HG02678 (cell line): ENCODE measurements around the gene TBC1D22A.

Source experiments
- ATAC-seq: cut with Tn5 transposase; IDR thresholded peaks from one replicate; pipeline ENCODE4 v1.9.1; 2021; ENCODE audit warnings: mild to moderate bottlenecking, moderate library complexity; ENCODE audit not compliant: unreplicated experiment

The TBC1D22A gene

GRCh38 chr22:46875089-46875488, 112.6 kb downstream of the TBC1D22A start:
- ATAC-seq = no peak

DNA sequence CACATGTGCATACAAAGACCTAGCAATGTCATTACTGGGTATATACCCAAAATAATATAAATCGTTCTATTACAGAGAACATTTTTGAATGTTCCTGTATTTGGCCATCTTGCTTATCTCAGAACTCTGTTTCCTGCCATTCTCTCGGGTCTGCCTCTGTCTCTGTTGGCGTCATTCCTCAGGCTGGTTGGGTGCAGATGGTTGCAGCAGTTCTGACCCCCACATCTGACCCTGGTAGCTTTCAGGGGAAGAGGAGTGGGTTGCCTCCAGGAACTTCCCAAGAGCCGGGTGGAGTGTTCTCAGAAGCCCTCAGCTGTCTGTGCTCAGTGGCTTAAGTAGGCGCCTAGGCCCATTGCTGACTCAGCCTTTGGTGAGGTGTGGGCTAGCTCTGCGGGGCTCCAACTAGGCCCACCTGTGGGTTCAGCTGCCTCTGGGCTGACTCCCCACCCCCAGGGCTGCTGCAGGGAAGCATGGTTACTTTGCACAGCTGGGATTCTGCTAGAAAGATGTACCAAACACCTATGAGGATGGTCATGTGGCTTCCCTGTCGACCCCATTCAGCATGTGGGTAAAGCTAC, 114.0 kb downstream of the TBC1D22A start:
- ATAC-seq = no peak

GRCh38 chr22:46878191-46878948, 115.9 kb downstream of the TBC1D22A start:
- ATAC-seq = no peak

DNA sequence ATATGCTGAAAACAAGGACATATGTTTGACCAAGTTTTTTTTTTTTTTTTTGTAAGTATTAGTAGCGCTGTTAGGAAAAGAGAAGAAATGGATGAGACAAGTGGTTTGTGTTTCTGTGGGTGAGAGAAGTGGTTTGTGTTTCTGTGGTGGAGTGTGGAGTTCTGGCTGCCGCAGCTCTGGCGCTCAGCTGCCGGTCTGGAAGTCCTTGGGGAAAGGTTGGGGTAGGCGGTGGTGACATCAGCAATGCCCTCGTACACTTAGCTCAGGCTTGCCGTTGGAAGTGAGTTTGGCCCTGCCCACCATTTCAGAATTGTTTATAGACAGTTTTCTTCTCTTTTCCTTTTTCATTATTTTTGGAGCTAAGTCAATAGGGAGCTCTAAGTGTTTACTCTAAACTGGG, 116.6 kb downstream of the TBC1D22A start:
- no peak for ATAC-seq

DNA sequence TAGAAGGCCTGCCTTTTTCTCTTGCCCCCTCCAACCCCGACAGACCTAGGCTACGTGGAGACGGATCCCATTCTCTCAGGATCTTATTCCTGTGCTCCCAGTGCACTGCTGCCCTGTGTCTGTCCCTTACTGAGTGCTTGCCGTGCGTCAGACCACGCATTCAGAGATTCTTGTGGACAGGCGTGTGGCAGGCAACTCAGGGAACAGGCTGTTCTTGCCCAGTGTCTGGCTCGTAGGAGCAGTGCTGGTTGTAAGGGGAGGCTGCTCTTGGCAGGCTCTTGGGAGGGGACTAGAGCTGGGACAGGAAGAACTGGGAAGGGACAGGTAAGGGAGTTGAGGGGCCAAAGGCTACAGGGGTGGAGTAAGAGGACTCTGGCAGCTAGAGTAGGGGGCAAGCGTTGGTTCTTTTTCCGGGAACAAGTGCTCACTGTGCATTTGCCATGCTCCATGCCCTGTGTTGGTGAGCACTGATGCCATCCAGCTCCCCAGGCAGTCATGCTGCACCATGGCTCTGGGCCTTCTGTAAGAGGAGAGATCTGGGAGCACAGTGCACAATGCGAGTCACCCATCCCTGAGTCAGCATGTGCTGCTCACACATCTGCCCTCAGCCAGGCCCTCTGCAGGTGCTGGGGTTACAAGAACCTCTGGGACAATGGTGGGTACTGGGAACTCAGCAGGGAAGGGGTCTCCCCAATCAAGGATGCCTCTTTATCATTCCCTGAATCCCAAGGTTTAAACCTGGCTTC, 119.1 kb downstream of the TBC1D22A start:
- no peak for ATAC-seq

- ATAC-seq = no peak
These were observed 120.9 kb downstream of the TBC1D22A start for GRCh38 chr22:46883092-46883910.

GRCh38 chr22:46884365-46884764, 121.9 kb downstream of the TBC1D22A start:
- ATAC-seq = no peak

DNA sequence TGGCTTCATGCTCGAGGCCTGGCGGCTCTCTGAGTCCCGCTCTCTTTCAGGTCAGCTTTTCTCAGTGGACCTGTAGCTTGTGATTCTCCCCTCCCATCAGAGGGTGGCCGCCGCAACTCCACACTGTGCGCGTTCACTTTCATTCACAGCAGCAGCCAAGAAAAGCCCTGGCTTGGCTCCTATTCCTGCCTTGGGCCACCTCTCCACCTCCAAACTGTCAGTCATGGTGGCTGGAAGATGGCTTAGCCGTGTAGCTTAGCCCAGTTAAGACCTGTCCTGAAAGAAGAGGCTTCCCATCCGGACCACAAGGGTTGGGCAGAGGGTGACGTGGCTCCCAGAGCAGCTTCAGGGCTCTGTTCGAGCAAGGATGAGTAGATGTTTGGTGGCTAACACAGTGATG, 125.5 kb downstream of the TBC1D22A start:
- ATAC-seq = no peak

- ATAC-seq = no peak
These were observed 128.4 kb downstream of the TBC1D22A start for GRCh38 chr22:46890819-46891218.

- no peak for ATAC-seq
These were observed 129.0 kb downstream of the TBC1D22A start for GRCh38 chr22:46891382-46891951.

GRCh38 chr22:46892866-46893265, 130.4 kb downstream of the TBC1D22A start:
- no peak for ATAC-seq

- ATAC-seq = no peak
These were observed 131.0 kb downstream of the TBC1D22A start for GRCh38 chr22:46893281-46894020.

DNA sequence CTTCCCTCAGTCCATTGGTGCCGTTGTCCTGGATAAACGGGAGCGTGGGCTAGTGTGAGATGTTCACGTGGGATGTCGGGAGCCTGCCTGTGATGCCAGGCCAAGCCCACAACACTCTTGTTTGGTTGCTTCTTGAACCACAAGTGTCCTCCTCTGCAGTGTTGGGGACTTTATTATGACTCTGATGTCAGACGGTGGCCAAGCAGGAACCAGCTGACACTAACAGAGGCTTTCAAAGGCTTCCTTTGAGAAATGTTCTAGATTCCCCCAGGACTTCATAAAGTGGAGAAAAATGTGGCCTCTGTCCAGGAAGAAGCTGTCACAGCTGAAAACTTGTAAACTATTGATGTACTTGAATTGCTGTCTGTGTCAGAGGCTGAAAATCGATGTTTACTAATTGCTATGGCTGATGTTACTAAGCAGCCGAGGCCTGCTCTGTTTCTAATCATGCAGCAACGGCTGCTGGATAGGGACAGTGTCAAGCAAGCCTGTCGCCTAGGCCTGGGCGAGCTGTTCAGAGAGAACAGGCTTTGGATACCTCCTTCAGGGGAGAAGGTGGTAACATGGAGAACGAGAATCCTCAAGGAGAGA, 131.7 kb downstream of the TBC1D22A start:
- no peak for ATAC-seq

DNA sequence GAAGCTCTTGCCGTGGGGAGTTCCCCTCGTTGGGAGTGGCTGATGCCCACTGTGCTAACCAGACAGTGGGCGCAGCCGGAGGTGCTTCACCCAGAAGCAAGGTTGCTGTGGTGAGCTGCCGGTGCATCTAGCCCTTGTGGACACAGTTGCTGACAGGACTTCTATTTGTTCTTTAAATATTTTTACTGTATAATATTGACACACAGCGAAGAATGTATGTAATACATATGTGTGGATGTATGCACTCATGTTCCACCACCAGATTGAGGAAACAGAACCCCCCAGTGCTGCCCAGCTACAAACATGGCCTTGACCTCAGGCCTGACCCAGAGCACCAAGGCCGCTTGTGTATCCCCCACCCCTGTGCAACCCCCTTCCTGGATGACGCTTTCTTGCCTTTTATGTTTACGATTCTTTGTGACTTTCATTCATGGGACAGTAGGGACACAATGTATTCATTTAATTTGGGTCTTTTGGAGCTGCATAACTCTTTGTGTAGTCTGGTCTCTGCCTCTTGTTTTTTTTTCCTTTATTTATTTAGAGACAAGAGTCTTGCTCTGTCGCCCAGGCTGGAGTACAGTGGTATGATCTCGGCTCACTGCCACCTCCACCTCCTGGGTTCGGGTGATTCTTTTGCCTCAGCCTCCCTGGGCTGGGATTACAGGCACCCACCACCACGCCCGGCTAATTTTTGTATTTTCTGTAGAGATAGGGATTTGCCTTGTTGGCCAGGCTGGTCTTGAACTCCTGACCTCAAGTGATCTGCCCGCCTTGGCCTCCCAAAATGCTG, 132.6 kb downstream of the TBC1D22A start:
- no peak for ATAC-seq

DNA sequence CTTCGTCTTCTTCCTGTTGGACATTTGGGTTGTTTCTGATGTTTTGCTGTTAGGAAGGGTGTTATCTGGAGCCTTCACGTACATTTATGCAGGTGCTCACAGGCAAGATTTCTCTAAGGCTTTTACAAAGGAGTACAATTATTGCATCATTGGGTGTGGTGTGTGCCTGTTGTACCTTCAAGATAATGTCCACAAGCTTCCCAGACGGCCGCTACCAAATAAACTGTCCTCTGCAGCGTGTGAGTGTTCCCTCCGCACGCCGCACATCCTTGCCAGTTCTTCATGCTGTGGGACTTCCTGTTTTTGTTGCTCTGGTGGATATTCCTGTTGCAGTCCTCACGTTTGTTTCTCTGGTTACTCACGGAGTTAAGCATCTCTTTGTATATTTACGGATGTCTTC, 133.3 kb downstream of the TBC1D22A start:
- no peak for ATAC-seq

DNA sequence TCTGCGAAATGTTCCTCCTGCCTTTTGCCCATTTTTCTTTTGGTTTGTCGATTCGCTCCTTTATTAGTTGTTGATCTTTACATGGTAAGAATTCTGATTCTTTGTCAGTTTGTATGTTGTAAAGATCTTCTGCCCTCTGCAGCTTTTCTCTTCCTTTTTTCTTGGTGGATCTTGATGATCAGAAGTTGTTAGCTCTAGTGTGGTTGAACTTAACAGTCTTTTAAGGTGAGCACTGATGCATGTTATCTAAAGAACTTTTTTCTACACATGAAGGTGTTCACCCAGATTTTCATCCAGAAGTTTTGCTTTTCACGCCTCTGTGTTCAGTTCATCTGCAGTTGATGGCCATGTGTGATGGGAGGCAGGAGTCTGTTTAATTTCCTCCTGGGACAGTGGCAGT, 133.7 kb downstream of the TBC1D22A start:
- ATAC-seq = no peak

DNA sequence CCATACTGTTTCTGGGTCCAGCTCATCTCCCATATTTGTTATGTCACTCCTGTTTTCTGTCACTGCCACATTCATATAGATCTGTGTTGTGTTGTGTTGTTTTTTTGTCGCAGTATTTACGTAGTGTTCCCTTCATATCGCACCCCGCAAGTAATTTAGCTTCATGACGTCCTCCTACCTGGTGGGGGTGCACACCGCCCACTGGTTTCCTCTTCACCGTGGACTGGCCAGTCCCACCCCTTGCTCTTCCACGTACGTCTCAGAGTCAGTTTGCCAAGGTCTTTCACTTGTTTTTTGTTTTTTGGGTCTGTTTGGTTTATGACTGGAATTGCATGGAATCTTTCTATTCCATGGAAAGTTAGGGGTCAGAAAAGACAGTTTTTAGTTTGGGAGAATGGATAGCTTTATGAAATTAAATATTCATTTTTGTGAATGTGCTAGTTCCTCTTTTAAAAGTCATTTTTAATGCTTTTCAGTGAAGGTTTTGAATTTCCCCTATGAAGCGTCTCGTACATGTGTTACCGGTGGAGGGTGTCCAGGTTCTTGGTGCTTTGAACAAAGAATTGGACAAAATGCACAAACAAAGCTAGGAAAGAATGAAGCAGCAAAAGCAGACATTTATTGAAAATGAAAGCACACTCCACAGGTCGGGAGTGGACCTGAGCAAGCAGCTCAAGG, 134.3 kb downstream of the TBC1D22A start:
- no peak for ATAC-seq

DNA sequence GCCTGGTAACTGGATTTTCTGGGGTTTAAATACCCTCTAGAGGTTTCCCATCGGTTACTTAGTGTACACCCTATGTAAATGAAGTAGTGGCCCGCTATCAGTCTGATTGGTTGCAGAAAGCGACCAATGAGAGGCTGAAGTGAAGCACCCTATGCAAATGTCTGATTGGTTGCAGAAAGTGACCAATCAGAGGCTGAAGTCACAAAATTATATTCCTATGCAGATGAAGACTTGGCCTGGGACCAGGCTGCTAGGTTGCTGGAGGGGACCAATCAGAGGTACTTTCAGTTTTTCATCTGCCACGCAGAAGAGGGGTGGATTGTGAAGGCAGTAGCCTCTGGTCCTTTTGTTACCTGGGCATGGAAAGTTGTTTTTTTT, 134.8 kb downstream of the TBC1D22A start:
- ATAC-seq = no peak
